ENCODE data around the gene EVA1C.
"Not testable (repeated sequence)": the region's sequence is repeated elsewhere in the genome, so short reads cannot be mapped to it uniquely, and the experiment has no call there.

EVA1C gene

GRCh38 chr21:32521736-32522355, 109.3 kb downstream of the EVA1C start:
- in situ Hi-C loops (cut with MboI; ENCODE audit: low sequenced_read_pairs), result no loop called here

DNA sequence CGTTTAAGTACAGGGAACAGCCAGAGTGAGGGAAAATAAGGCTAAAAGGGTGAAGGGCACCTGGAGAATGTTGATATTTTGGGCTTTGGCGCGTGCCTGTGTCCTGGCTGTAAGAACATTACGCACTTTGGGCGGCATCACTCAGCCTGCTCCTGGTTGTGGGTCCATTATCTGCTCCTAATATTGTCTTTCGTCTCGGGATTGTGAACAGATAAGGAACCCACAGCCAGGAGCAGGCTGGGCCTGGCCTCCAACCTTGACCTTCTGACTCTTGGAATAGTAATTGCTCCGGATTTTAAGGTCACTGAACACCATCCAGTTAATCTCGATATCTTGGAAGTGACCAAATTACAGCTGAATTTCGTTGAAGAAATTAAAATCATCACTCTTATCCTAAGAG, 111.0 kb downstream of the EVA1C start:
- in situ Hi-C loops (cut with MboI; ENCODE audit: low sequenced_read_pairs), result no loop called here

- in situ Hi-C loops (cut with MboI; ENCODE audit: low sequenced_read_pairs), result no loop called here
Observed at GRCh38 chr21:32523988-32524719, 111.6 kb downstream of the EVA1C start.

GRCh38 chr21:32525282-32525681, 112.8 kb downstream of the EVA1C start:
- in situ Hi-C loops (cut with MboI; ENCODE audit: low sequenced_read_pairs), result no loop called here

GRCh38 chr21:32529679-32530078, 117.2 kb downstream of the EVA1C start:
- in situ Hi-C loops (cut with MboI; ENCODE audit: low sequenced_read_pairs), result no loop called here

DNA sequence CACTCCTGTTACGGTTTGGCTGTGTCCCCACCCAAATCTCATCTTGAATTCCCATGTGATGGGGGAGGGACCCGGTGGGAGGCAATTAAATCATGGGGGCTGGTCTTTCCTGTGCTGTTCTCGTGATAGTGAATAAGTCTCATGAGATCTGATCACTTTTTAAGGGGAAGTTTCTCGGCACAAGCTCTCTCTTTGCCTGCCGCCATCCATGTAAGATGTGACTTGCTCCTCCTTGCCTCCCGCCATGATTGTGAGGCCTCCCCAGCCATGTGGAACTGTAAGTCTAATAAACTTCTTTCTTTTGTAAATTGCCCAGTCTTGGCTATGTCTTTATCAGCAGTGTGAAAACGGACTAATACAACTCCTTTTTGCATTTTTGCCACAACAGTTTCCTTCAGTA, 118.3 kb downstream of the EVA1C start:
- in situ Hi-C loops (cut with MboI; ENCODE audit: low sequenced_read_pairs), result not testable (repeated sequence)

GRCh38 chr21:32531561-32531960, 119.1 kb downstream of the EVA1C start:
- in situ Hi-C loops (cut with MboI; ENCODE audit: low sequenced_read_pairs), result not testable (repeated sequence)

- in situ Hi-C loops (cut with MboI; ENCODE audit: low sequenced_read_pairs), result no loop called here
Observed at GRCh38 chr21:32532636-32533035, 120.1 kb downstream of the EVA1C start.

DNA sequence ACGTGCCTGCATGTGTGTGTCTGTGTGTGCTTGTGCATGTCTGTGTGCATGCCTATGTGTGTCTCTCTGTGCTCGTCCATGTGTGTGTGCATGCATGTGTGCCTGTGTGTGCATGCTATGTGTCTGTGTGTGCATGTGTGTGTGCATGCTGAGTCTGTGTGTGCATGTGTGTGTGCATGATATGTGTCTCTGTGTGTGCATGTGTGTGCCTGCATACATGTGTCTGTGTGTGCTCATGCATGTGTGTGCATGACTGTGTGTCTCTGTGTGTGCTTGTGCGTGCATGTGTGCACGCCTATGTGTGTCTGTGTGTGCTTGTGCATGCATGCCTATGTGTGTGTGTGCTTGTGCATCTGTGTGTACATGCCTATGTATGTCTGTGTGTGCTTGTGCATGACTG, 120.5 kb downstream of the EVA1C start:
- in situ Hi-C loops (cut with MboI; ENCODE audit: low sequenced_read_pairs), result no loop called here

DNA sequence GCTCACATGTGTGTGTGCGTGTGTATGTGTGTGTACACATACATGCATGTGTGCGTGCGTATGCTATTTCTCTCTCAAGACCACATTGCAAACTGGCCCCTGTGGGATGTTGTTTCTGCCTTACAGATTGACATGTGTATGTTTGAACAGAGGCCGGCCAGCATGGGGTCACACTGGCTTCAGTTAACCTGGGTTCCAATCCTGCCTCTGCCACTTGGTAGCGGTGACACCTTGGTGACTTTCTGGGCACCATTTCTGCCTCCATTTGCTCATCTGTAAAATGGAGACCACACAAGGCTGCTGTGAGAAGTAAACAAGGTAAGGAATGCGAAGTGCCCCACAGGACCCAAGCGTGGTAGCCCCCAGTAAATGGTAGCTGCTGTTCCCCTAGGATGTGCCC, 121.1 kb downstream of the EVA1C start:
- in situ Hi-C loops (cut with MboI; ENCODE audit: low sequenced_read_pairs), result no loop called here

DNA sequence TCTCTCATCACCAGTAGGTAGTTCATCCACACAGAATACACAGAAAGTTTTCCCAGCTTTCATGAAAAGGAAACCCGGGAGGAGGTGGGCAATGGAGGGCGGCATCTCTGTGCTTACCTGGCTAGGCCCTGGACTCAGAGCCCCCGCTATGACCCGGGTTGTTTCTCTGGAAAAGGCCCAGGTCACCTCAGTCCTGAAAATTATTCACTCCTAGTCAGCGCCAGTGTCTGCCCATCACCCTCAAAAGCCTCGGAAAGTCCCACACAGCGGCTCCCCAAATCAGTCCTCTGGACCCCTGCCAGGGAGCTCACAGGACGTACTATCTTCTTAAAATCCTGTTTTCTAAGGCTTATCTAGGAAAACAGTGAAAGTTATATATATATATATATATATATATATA, 121.6 kb downstream of the EVA1C start:
- in situ Hi-C loops (cut with MboI; ENCODE audit: low sequenced_read_pairs), result no loop called here

GRCh38 chr21:32535612-32536011, 123.1 kb downstream of the EVA1C start:
- in situ Hi-C loops (cut with MboI; ENCODE audit: low sequenced_read_pairs), result no loop called here

GRCh38 chr21:32537569-32537881, 125.0 kb downstream of the EVA1C start:
- in situ Hi-C loops (cut with MboI; ENCODE audit: low sequenced_read_pairs), result no loop called here

GRCh38 chr21:32538147-32538792, 125.8 kb downstream of the EVA1C start:
- in situ Hi-C loops (cut with MboI; ENCODE audit: low sequenced_read_pairs), result no loop called here

- in situ Hi-C loops (cut with MboI; ENCODE audit: low sequenced_read_pairs), result no loop called here
Observed at GRCh38 chr21:32539378-32539777, 126.9 kb downstream of the EVA1C start.

GRCh38 chr21:32543056-32543455, 130.6 kb downstream of the EVA1C start:
- in situ Hi-C loops (cut with MboI; ENCODE audit: low sequenced_read_pairs), result not testable (repeated sequence)

GRCh38 chr21:32543975-32544374, 131.5 kb downstream of the EVA1C start:
- in situ Hi-C loops (cut with MboI; ENCODE audit: low sequenced_read_pairs), result no loop called here

DNA sequence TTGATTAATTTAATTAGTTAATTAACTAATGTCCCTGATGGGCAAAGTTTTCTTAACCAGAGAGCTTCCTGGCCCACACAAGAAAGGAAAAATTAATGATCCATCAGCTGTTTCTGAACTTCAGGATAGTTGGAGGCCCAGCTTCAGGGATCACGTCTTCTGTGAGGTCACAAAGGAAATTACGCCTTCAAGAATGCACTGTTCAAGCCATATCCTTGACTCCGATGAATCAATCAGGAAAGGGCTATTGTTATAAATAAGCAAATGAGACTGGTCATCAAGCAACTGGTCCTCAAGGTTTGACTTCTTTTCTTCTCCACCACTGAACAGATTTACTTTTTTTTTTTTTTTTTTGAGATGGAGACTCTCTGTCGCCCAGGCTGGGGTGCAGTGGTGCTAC, 132.2 kb downstream of the EVA1C start:
- in situ Hi-C loops (cut with MboI; ENCODE audit: low sequenced_read_pairs), result no loop called here

DNA sequence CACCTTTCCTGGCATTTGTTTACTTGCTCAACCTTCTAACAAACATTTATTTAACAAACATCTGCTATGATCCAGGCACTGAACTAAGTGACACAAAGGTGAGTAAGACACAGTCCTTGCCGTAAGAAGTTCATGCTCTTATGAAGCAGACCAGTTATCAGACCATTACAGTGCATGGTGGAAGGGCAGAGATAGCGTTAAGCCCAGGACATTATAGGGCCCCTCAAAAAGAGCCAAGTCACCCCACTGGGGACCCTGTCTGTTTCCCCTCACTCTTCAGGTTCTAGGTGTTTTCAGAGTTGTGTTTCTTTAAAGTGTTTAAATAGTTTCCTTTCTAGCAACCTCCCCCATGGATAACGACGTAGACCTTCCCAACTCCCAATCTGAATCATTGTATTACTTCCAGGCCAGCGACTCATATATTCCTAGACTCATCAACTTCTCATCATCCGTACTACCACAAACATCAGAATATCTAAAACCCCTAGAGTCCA, 133.5 kb downstream of the EVA1C start:
- in situ Hi-C loops (cut with MboI; ENCODE audit: low sequenced_read_pairs), result no loop called here

GRCh38 chr21:32547018-32547417, 134.5 kb downstream of the EVA1C start:
- in situ Hi-C loops (cut with MboI; ENCODE audit: low sequenced_read_pairs), result no loop called here

- in situ Hi-C loops (cut with MboI; ENCODE audit: low sequenced_read_pairs), result no loop called here
Observed at GRCh38 chr21:32548978-32549377, 136.5 kb downstream of the EVA1C start.

- in situ Hi-C loops (cut with MboI; ENCODE audit: low sequenced_read_pairs), result no loop called here
Observed at GRCh38 chr21:32549440-32549839, 136.9 kb downstream of the EVA1C start.
